D341Med (cell line): ENCODE data around the gene MYOF.
"Not testable (repeated sequence)": the region's sequence is repeated elsewhere in the genome, so short reads cannot be mapped to it uniquely, and the experiment has no call there.

ENCODE experiments used
- DNase-seq: peaks from one replicate; pipeline ENCODE4 v3.0.0; 2012; ENCODE audit warnings: low spot score

MYOF gene

DNA sequence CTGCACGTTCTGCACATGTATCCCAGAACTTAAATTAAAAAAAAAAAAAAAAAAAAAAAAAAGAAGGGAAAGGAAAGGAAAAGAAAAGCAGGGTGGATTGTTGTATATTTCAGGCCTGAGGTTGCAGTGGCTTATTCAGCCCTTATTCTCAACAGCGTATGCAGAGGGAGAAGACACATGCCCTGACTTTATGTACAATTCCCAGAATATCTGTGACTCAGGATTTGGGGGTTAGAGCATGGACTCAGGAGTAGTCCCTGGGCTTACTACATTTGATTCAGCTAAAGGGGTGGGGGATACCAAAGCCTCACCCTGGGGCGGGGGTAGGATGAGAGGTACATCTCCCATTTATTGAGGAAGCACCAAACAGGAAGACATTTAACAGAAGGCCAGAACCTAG is 137.4 kb downstream of the MYOF start:
- no peak for DNase-seq

- no peak for DNase-seq
Observed at GRCh38 chr10:93342921-93343320, 139.2 kb downstream of the MYOF start.

DNA sequence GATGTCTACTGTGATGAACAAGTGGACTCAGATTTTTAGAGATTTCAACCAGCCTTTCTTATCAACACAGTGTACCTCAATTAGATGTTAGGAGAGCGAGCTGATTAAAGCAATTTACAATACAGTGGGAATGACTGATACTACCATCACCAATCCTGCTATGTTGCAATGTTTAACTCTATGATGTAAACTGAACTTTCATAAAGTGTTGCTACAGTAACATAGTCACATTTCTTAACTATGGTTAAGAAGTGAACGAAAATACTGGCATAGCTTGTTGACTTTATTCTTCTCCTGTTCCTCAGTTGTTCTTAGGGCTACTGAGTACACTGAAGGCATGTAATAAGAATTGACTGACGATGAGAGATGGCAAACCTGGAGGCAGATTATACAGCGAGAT is 139.8 kb downstream of the MYOF start:
- no peak for DNase-seq

GRCh38 chr10:93337309-93337721 is 144.8 kb downstream of the MYOF start:
- DNase-seq, result no peak

DNA sequence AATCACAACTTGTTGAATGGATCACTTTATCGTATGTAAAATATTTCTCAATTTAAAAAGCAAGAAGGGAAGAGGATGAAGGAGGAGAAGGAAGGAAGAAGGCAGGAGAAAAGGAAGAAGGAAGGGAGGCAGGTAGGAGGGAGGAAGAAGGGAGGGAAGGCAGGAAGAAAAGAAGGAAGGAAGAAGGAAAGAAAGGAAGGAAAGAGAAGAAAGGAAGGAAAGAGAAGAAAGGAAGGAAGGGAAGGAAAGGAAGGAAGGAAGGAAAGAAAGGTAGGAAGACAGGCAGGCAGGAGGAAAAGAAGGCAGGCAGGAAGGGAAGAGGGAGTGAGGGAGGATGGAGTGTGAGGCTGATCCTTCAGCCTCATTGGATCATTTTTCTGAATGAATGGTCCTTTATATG is 145.5 kb downstream of the MYOF start:
- DNase-seq, result no peak

DNA sequence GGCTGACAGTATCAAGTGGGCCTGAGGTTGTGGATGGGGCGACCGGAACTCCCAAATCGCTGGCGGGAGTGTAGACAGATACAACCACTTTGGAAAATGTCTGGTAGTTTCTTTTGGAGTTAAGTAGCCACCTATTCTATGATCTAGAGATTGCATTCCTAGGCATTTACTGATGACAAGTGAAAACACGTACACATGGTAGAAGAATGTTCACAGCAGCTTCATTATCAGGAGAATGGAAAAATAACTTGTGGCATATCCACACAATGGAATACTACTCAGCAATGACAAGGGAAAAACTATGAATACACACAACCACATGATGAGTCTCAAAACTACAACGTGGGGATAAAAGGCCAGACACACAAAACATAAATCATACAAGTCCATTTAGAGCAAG is 146.0 kb downstream of the MYOF start:
- DNase-seq, result no peak

GRCh38 chr10:93334901-93335327 is 147.2 kb downstream of the MYOF start:
- DNase-seq, result no peak

- DNase-seq, result no peak
Observed at GRCh38 chr10:93334181-93334580, 148.0 kb downstream of the MYOF start.

DNA sequence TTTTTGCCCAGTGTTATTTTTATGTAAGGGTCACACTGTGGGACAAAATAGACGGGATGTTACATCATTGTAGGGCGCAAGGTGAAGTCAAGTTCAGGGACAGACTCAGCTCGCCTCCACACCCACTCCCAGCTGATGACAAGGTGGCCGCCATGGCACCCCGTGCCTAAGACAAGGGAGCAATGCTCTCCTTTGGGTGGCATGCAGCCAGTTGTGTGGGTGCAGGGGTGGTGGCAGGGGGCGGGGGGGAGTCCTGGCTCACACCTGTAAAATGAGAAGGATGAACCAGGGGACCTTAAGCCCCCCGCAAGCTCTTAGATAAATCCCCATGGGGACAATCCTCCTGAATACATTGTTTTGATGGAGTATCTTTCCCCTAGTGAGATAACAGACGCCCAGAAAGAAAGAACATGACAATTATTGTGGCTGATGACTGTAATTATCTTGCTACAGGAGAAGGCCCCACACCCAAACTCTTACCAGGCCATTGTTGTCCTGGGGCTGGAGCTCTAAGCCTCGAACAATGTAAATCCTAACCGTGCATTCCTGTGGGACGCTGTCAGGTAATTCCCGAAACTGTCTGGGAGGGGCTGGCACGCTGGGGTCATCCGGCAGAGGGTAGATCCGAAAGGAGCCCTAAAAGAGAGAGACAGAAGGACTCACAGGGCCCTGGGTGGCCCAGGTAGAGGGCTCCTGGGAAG is 148.7 kb downstream of the MYOF start:
- DNase-seq, result peak; percentile 27

DNA sequence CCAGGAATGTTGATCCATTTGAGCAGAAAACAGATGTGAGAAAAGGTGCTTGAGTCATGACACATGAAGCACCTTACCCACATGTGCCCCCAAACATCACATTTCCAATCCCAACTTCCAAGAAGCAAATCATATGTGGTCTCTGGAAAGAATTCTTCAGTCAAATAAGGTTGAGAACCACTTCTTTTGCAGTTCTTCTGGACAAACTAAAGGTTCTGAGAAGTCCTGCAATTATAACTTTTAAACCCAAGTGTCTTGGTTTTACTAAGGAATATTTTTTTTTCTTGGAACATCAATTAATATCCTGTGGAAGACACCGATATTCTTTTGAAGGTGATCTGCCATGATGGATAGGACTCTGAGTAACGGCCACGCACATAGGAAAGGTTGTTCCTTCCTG is 151.3 kb downstream of the MYOF start:
- DNase-seq, result no peak

- DNase-seq, result no peak
Observed at GRCh38 chr10:93319896-93320295, 162.2 kb downstream of the MYOF start.

GRCh38 chr10:93319096-93319495 is 163.0 kb downstream of the MYOF start:
- DNase-seq, result no peak

GRCh38 chr10:93315246-93315645 is 166.9 kb downstream of the MYOF start:
- no peak for DNase-seq

DNA sequence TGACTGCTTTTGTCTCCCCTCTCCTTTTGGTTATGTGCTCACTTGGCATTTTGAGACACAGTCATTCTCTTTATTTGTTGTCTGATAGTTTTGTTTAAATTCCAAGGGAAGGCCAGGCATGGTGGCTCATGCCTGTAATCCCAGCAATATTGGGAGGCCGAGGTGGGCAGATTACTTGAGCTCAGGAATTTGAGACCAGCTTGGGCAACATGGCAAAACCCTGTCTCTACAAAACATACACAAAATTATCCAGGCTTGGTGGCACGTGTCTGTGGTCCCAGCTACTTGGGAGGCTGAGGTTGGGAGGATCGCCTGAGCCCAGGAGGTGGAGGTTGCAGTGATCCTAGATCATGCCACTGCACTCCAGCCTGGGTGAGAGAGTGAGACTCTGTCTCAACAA is 167.5 kb downstream of the MYOF start:
- DNase-seq, result not testable (repeated sequence)

- DNase-seq, result no peak
Observed at GRCh38 chr10:93313798-93314197, 168.3 kb downstream of the MYOF start.

GRCh38 chr10:93309062-93309461 is 173.1 kb downstream of the MYOF start:
- DNase-seq, result no peak

GRCh38 chr10:93305122-93305521 is 177.0 kb downstream of the MYOF start:
- DNase-seq, result no peak

GRCh38 chr10:93300981-93301380 is 181.2 kb downstream of the MYOF start:
- no peak for DNase-seq

DNA sequence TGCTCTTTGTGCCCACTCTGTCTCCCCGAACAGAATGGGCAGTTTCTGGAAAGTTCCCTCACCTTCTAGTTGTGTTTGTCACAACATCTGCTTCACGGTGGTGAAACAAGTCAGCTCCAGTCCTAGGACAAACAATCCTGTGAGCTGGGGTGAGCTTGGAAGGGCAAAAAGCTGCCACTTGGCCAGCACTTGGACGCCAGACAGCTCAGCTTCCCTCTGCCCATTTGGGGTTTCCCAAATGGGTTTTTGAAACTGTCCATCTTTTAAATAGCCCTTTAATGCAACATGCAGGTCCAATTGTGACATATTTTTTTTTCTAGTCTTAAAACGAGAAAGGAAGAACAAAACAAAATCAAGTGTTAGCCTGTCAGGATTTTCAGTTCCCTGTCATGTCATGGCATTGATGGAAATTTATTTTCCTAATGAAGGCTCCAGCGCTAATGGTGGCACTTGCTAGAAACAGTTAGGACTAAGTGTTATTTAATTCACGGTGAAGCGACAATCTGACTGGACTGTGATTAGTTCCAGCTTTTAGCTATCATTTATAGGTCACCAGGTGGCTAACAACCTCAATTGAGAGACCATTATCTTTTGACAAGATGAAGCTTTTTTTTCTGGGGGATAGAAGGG is 181.7 kb downstream of the MYOF start:
- DNase-seq, result no peak

GRCh38 chr10:93299606-93300287 is 182.4 kb downstream of the MYOF start:
- DNase-seq, result no peak

GRCh38 chr10:93299195-93299594 is 182.9 kb downstream of the MYOF start:
- no peak for DNase-seq

DNA sequence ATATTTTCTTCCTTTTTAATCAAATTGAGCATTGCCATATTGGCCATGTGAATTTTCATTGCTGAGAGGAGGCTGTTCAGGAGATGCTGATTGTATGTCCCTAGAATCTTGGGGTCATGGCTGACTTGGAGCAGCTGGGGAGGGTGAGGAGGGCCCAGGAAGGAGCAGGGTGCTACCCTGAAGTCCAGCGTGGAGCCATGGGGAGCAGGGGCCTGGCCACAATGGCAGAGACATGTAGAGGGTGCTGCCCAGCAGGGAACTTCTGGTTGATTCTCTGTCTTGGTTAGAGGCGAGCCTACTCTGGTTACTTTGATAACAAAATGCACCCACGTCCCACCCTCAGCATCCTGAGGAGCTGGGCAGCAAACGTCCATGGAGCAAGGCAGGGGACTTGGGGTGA is 186.0 kb downstream of the MYOF start:
- no peak for DNase-seq

- no peak for DNase-seq
Observed at GRCh38 chr10:93293999-93294398, 188.1 kb downstream of the MYOF start.
